ENCODE measurements around the gene YWHAG. TPM values are rescaled to one million over a fixed set of nuclear protein-coding genes. Genes with fewer than 3 reads are reported as not detected.
A peak's percentile ranks its signal among the peaks of the same experiment; 100 is the strongest.

YWHAG gene
- polyA plus RNA-seq, 1 of the 3 experiments (the other 2 are of a cell fraction): 60.4 TPM

- ChIA-PET CTCF (interaction anchor here (0.8 to 21.0 kb wide), 8 partner anchors 24 to 139 kb away, joined by 3 to 774 read pairs (median 20); partner anchors contain the start of genes HSPB1, SRRM3 and YWHAG), POLR2A (interaction anchor here (0.5 to 4.1 kb wide), 16 partner anchors 8 to 877 kb away, joined by 3 to 24 read pairs (median 6); partner anchors contain the start of genes CCDC146, HSPB1, MDH2 and STYXL1)
- Histone ChIP-seq H3K9me2 (no peaks in the 10 kb centered on the region), H3F3A (replicated peaks; ENCODE audit: insufficient read depth) (peaks cover 31% of the 10 kb centered on the region), H3K36me3 (replicated peaks in 1 of 2; ENCODE audit: control insufficient read depth in 1 of 2, insufficient read depth in 2 of 2, low read length in 1 of 2) (peaks cover 0 to 12% of the 10 kb centered on the region in 2 experiments), H2AFZ (ENCODE audit: low read depth) (peak overlapping the region; percentile 90), H3K79me2 (ENCODE audit: insufficient read depth) (peaks cover 12% of the 10 kb centered on the region), H3K27ac (ENCODE audit: low read depth in 2 of 2, low read length in 1 of 2) (peak overlapping the region; percentile 66 to 92), H3K4me1 (ENCODE audit: control insufficient read depth in 1 of 2, insufficient read depth in 2 of 2, low read depth in 1 of 2, low read length in 1 of 2) (peaks cover 0 to 16% of the 10 kb centered on the region in 2 experiments; a peak in 2 of 4 replicates), H3K4me2 (peak overlapping the region; percentile 93), H3K27me3 (ENCODE audit: insufficient read depth) (no peaks in the 10 kb centered on the region), H4K20me1 (ENCODE audit: insufficient read depth) (no peaks in the 10 kb centered on the region), H3K9me3 (no peaks in the 10 kb centered on the region), H3K4me3 (ENCODE audit: low read depth in 2 of 2, low read length in 1 of 2) (peak overlapping the region; percentile 57 to 82; a peak in 3 of 4 replicates), H3K9ac (peak overlapping the region; percentile 71)
- WGBS (ENCODE audit: low lambda C conversion rate): 73% methylated on average over 13 of the region's 14 CpGs
- no peak for TF ChIP-seq EZH2phosphoT487 (IDR thresholded peaks at IDR 0.05; ENCODE audit: borderline replicate concordance, low read depth)
- no peak for DNase-seq
Measured at GRCh38 chr7:76316984-76317781, 41.6 kb downstream of the YWHAG start.

- 89% methylated on average over 5 of the region's 5 CpGs for WGBS (ENCODE audit: low lambda C conversion rate)
Measured at GRCh38 chr7:76315364-76315763, 43.4 kb downstream of the YWHAG start.

More at GRCh38 chr7:76315364-76315763, 43.4 kb downstream of the YWHAG start:
- H3K27me3 ChIP-seq (ENCODE audit: insufficient read depth): no peaks in the 10 kb centered on the region
- H3K4me1 ChIP-seq (ENCODE audit: control insufficient read depth in 1 of 2, insufficient read depth in 2 of 2, low read depth in 1 of 2, low read length in 1 of 2): peaks cover 3 to 24% of the 10 kb centered on the region in 2 experiments; a peak in 2 of 4 replicates
- H2AFZ ChIP-seq (ENCODE audit: low read depth): no peak overlapping the region
- ChIA-PET CTCF (interaction anchor here (0.9 to 21.0 kb wide), 7 partner anchors 19 to 190 kb away, joined by 3 to 774 read pairs (median 35); partner anchors contain the start of genes HSPB1 and YWHAG), POLR2A (interaction anchor here (1.5 kb wide), 1 partner anchor 27 kb away, joined by 4 read pairs; no protein-coding TSS in a partner anchor)
- peaks cover 18% of the 10 kb centered on the region for H3F3A ChIP-seq (replicated peaks; ENCODE audit: insufficient read depth)
- H3K4me2 ChIP-seq: no peak overlapping the region
- no peak overlapping the region for H3K9ac ChIP-seq
- H3K4me3 ChIP-seq (ENCODE audit: low read depth in 2 of 2, low read length in 1 of 2): no peak overlapping the region
- no peak for DNase-seq
- TF ChIP-seq SMC3 (IDR thresholded peaks at IDR 0.05; ENCODE audit: low read depth, low read length) (no peak), FOXM1 (IDR thresholded peaks at IDR 0.05; ENCODE audit: low read depth) (no peak), TAF1 (IDR thresholded peaks at IDR 0.05; ENCODE audit: borderline replicate concordance, low read depth, low read length) (no peak), CTCF (IDR thresholded peaks at IDR 0.05) (no peak), FOSL2 (IDR thresholded peaks at IDR 0.05; ENCODE audit: borderline replicate concordance, low read depth) (no peak), ELF1 (IDR thresholded peaks at IDR 0.05) (no peak), USF1 (IDR thresholded peaks at IDR 0.05; ENCODE audit: borderline replicate concordance, low read depth) (no peak), RFX5 (IDR thresholded peaks at IDR 0.05; ENCODE audit: low read length) (no peak)
- TF ChIP-seq, protein P1, sequence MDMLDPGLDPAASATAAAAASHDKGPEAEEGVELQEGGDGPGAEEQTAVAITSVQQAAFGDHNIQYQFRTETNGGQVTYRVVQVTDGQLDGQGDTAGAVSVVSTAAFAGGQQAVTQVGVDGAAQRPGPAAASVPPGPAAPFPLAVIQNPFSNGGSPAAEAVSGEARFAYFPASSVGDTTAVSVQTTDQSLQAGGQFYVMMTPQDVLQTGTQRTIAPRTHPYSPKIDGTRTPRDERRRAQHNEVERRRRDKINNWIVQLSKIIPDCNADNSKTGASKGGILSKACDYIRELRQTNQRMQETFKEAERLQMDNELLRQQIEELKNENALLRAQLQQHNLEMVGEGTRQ (IDR thresholded peaks at IDR 0.05; ENCODE audit: borderline replicate concordance, low read depth, low read length): no peak
- TF ChIP-seq, protein P2, sequence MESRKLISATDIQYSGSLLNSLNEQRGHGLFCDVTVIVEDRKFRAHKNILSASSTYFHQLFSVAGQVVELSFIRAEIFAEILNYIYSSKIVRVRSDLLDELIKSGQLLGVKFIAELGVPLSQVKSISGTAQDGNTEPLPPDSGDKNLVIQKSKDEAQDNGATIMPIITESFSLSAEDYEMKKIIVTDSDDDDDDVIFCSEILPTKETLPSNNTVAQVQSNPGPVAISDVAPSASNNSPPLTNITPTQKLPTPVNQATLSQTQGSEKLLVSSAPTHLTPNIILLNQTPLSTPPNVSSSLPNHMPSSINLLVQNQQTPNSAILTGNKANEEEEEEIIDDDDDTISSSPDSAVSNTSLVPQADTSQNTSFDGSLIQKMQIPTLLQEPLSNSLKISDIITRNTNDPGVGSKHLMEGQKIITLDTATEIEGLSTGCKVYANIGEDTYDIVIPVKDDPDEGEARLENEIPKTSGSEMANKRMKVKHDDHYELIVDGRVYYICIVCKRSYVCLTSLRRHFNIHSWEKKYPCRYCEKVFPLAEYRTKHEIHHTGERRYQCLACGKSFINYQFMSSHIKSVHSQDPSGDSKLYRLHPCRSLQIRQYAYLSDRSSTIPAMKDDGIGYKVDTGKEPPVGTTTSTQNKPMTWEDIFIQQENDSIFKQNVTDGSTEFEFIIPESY (IDR thresholded peaks at IDR 0.05; ENCODE audit: borderline replicate concordance, low read depth): no peak
- H3K9me3 ChIP-seq: no peaks in the 10 kb centered on the region
- H4K20me1 ChIP-seq (ENCODE audit: insufficient read depth): no peaks in the 10 kb centered on the region
- peaks cover 7% of the 10 kb centered on the region; the same call in 1 of the 2 replicates for H3K79me2 ChIP-seq (ENCODE audit: insufficient read depth)
- no peaks in the 10 kb centered on the region for H3K9me2 ChIP-seq
- no peak overlapping the region for H3K27ac ChIP-seq (ENCODE audit: low read depth in 2 of 2, low read length in 1 of 2)
- H3K36me3 ChIP-seq (replicated peaks in 1 of 2; ENCODE audit: control insufficient read depth in 1 of 2, insufficient read depth in 2 of 2, low read length in 1 of 2): no peaks in the 10 kb centered on the region

Data from SK-N-SH (cell line).